Sigmoid colon (tissue), 3 donors: ENCODE measurements around the gene SGPL1.

Source experiments
- CTCF ChIP-seq, 4 experiments: fragments of 450-650 bp in 3 of 4; fragments of 200-600 bp in 1 of 4; IDR thresholded peaks; one replicate each; pipeline ENCODE4 v1.5.1; 2016 to 2019; ENCODE audit warnings: antibody characterized with exemption in 4 of 4, mild to moderate bottlenecking in 3 of 4, moderate library complexity in 2 of 4
- POLR2A ChIP-seq, 2 donors: fragments of 450-650 bp; IDR thresholded peaks; one replicate each; pipeline ENCODE4 v1.6.1; 2016; ENCODE audit warnings: antibody characterized with exemption in 2 of 2, mild to moderate bottlenecking in 2 of 2, moderate library complexity in 2 of 2

GRCh38 chr10:70890917-70891431 is 75.2 kb downstream of the SGPL1 start:
- TF ChIP-seq CTCF (IDR thresholded peaks at IDR 0.05) (no peak), POLR2A (IDR thresholded peaks at IDR 0.05) (no peak)
